Right lobe of liver (tissue), 4 donors: ENCODE measurements around the gene FYB1.

Experiments
- POLR2A ChIP-seq: fragments of 450-650 bp; IDR thresholded peaks from one replicate; pipeline ENCODE4 v1.6.1; 2017; ENCODE audit warnings: antibody characterized with exemption, mild to moderate bottlenecking
- TF ChIP-seq, protein P1 (sequence below), 4 donors: fragments of 200-600 bp in 3 of 4; fragments of 450-650 bp in 1 of 4; IDR thresholded peaks; one replicate each; pipeline versions ENCODE4 v1.5.1 to v1.8.0; 2016 to 2022; ENCODE audit warnings: antibody characterized with exemption in 4 of 4, mild to moderate bottlenecking in 2 of 4
- donor health status: DM: no; HTN: no; CAD: no.
- donor health status: DM: no; HTN: no; CAD: no.
- donor health status: DM: no; HTN: yes; CAD: no.

GRCh38 chr5:39195198-39195826 lies 24.1 kb downstream of the FYB1 start:
- TF ChIP-seq, protein P1, sequence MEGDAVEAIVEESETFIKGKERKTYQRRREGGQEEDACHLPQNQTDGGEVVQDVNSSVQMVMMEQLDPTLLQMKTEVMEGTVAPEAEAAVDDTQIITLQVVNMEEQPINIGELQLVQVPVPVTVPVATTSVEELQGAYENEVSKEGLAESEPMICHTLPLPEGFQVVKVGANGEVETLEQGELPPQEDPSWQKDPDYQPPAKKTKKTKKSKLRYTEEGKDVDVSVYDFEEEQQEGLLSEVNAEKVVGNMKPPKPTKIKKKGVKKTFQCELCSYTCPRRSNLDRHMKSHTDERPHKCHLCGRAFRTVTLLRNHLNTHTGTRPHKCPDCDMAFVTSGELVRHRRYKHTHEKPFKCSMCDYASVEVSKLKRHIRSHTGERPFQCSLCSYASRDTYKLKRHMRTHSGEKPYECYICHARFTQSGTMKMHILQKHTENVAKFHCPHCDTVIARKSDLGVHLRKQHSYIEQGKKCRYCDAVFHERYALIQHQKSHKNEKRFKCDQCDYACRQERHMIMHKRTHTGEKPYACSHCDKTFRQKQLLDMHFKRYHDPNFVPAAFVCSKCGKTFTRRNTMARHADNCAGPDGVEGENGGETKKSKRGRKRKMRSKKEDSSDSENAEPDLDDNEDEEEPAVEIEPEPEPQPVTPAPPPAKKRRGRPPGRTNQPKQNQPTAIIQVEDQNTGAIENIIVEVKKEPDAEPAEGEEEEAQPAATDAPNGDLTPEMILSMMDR (IDR thresholded peaks at IDR 0.05), result no peak
- TF ChIP-seq POLR2A, result no peak
